ENCODE measurements around the gene ZDHHC16. TPM values are rescaled to one million over a fixed set of nuclear protein-coding genes. Genes with fewer than 3 reads are reported as not detected.
"Not testable (repeated sequence)": the region's sequence is repeated elsewhere in the genome, so short reads cannot be mapped to it uniquely, and the experiment has no call there.

ZDHHC16 gene
- total RNA-seq, 1 donor from 2014 or later = 15.2 TPM

DNA sequence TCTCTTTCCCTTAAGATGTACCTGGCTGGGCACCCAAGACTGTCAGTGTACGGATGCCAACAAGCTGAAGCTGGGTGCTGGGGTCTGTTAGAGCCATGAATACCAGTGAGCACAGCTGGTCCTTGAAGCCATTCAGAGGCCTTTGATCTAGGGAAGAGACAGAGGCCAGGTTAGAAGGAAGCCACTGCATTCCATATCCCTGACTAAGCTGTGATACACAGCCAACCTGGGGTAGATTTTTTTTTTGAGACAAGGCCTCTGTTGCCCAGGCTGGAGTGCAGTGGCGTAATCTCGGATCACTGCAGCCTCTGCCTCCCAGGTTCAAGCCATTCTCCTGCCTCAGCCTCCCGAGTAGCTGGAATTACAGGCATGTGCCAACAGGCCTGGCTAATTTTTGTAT is 20.8 kb downstream of the ZDHHC16 start:
- H3K4me2 ChIP-seq = no peak overlapping the region
- H3K27me3 ChIP-seq = no peaks in the 10 kb centered on the region
- H3K27ac Mint-ChIP-seq = no peak overlapping the region
- DNase-seq (ENCODE audit: low spot score) = no peak
- H3K4me1 Mint-ChIP-seq = no peaks in the 10 kb centered on the region
- peaks cover 5% of the 10 kb centered on the region for H3K27me3 Mint-ChIP-seq (ENCODE audit: insufficient read depth, low read depth)
- H4K20me1 ChIP-seq (ENCODE audit: low read depth) = no peaks in the 10 kb centered on the region
- H3K9ac ChIP-seq = no peak overlapping the region
- H3K36me3 Mint-ChIP-seq = peaks cover 20% of the 10 kb centered on the region
- H2AFZ ChIP-seq (replicated peaks) = no peak overlapping the region
- H3K36me3 ChIP-seq = peaks cover 9% of the 10 kb centered on the region
- TF ChIP-seq, protein P1, sequence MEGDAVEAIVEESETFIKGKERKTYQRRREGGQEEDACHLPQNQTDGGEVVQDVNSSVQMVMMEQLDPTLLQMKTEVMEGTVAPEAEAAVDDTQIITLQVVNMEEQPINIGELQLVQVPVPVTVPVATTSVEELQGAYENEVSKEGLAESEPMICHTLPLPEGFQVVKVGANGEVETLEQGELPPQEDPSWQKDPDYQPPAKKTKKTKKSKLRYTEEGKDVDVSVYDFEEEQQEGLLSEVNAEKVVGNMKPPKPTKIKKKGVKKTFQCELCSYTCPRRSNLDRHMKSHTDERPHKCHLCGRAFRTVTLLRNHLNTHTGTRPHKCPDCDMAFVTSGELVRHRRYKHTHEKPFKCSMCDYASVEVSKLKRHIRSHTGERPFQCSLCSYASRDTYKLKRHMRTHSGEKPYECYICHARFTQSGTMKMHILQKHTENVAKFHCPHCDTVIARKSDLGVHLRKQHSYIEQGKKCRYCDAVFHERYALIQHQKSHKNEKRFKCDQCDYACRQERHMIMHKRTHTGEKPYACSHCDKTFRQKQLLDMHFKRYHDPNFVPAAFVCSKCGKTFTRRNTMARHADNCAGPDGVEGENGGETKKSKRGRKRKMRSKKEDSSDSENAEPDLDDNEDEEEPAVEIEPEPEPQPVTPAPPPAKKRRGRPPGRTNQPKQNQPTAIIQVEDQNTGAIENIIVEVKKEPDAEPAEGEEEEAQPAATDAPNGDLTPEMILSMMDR (IDR thresholded peaks at IDR 0.05) = no peak
- no peak for TF ChIP-seq EZH2 (IDR thresholded peaks at IDR 0.05)
- H3K27ac ChIP-seq = no peak overlapping the region
- H3K4me3 Mint-ChIP-seq = no peak overlapping the region
- H3K4me1 ChIP-seq = no peaks in the 10 kb centered on the region
- H3K4me3 ChIP-seq = no peak overlapping the region
- H3K9me3 ChIP-seq (ENCODE audit: low read depth) = no peaks in the 10 kb centered on the region
- no peaks in the 10 kb centered on the region for H3K79me2 ChIP-seq (ENCODE audit: low read depth)
- peaks cover 29% of the 10 kb centered on the region for H3F3A ChIP-seq (ENCODE audit: low read depth)
- no peaks in the 10 kb centered on the region for H3K9me3 Mint-ChIP-seq

DNA sequence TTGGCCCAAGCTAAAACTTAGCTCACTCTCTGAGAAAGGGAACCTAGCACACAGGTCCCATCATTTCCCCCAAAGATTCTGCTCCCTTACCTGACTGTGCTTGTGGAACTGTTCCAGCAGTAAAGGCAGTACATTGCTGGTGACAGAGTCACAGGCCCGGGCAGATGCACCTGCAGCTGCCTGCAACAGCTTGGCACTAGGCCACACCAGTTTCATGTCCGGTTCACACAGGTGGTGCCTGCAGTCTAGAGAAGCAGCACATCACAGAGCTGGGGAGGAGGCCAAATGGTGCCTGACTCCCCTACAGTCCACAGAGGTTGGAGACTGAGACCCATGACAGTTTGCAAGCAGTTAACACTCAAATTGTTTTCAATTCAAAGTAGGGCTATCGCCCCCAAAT is 22.2 kb downstream of the ZDHHC16 start:
- Histone ChIP-seq H3K9me3 (ENCODE audit: low read depth) (no peaks in the 10 kb centered on the region), H3K36me3 (peaks cover 2% of the 10 kb centered on the region), H3K4me2 (no peak overlapping the region), H3K4me3 (no peak overlapping the region), H4K20me1 (ENCODE audit: low read depth) (no peaks in the 10 kb centered on the region), H3K27ac (no peak overlapping the region), H3F3A (ENCODE audit: low read depth) (peaks cover 22% of the 10 kb centered on the region), H3K9ac (no peak overlapping the region), H3K79me2 (ENCODE audit: low read depth) (no peaks in the 10 kb centered on the region), H3K27me3 (no peaks in the 10 kb centered on the region), H2AFZ (replicated peaks) (no peak overlapping the region), H3K4me1 (no peaks in the 10 kb centered on the region)
- Mint-ChIP-seq H3K27me3 (ENCODE audit: insufficient read depth, low read depth) (peaks cover 5% of the 10 kb centered on the region), H3K4me1 (no peaks in the 10 kb centered on the region), H3K36me3 (peaks cover 17% of the 10 kb centered on the region), H3K9me3 (no peaks in the 10 kb centered on the region), H3K27ac (no peak overlapping the region), H3K4me3 (no peak overlapping the region)
- DNase-seq (ENCODE audit: low spot score) = no peak
- no peak for TF ChIP-seq EZH2phosphoT487 (IDR thresholded peaks at IDR 0.05)
- TF ChIP-seq EZH2 (IDR thresholded peaks at IDR 0.05) = no peak
- TF ChIP-seq, protein P1 (IDR thresholded peaks at IDR 0.05) = no peak

DNA sequence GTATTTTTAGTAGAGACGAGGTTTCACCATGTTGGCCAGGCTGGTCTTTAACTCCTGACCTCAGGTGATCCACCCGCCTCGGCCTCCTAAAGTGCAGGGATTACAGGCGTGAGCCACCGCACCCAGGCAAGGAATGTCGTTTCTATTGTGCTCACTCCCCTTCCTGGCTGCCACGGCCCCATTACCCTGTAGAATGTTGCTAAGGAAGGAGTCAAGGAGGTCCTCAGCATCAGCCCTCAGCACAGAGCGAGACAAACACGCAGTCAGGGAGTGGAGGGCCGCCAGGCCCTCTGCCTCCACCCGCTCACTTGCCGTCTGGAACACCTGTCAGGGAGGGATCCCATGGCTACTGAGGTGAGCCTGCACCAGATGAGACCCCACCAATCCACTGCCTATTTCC is 22.8 kb downstream of the ZDHHC16 start:
- not testable (repeated sequence) for H4K20me1 ChIP-seq (ENCODE audit: low read depth); H3K4me1 ChIP-seq; H3K4me2 ChIP-seq; H3K79me2 ChIP-seq (ENCODE audit: low read depth); H3K4me3 ChIP-seq; H3K4me1 Mint-ChIP-seq; H3K9me3 ChIP-seq (ENCODE audit: low read depth); H3K27me3 ChIP-seq; H3K9ac ChIP-seq; H3K4me3 Mint-ChIP-seq; H2AFZ ChIP-seq (replicated peaks); H3K27me3 Mint-ChIP-seq (ENCODE audit: insufficient read depth, low read depth); H3K27ac ChIP-seq; H3K36me3 ChIP-seq; H3K27ac Mint-ChIP-seq; DNase-seq (ENCODE audit: low spot score); H3K9me3 Mint-ChIP-seq
- peaks cover 22% of the 10 kb centered on the region for H3K36me3 Mint-ChIP-seq
- peaks cover 15% of the 10 kb centered on the region for H3F3A ChIP-seq (ENCODE audit: low read depth)

DNA sequence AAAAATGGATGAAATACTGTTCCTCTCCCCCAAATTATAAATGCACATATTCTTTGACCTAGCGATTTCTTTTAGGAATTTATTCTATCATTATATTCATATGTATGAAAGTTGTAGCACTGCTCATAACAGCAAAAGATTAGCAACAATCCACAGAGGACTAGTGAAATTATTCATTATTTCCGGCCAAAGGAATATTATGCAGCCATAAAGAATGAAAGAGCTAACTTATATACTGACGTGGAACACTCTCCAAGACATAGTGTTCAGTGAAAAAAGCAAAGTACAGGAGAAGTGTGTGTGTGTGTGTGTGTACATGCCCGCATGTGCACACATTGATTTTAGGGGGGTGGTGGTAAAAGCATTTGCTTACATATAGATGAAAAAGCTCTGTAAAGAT is 28.9 kb downstream of the ZDHHC16 start:
- Histone ChIP-seq H3F3A (ENCODE audit: low read depth) (no peaks in the 10 kb centered on the region), H2AFZ (replicated peaks) (no peak overlapping the region), H3K9ac (no peak overlapping the region), H3K4me3 (no peak overlapping the region), H4K20me1 (ENCODE audit: low read depth) (no peaks in the 10 kb centered on the region), H3K79me2 (ENCODE audit: low read depth) (no peaks in the 10 kb centered on the region), H3K36me3 (peaks cover 18% of the 10 kb centered on the region), H3K4me2 (no peak overlapping the region), H3K4me1 (peaks cover 5% of the 10 kb centered on the region), H3K27me3 (no peaks in the 10 kb centered on the region), H3K27ac (no peak overlapping the region), H3K9me3 (ENCODE audit: low read depth) (no peaks in the 10 kb centered on the region)
- no peak for DNase-seq (ENCODE audit: low spot score)
- no peaks in the 10 kb centered on the region for H3K9me3 Mint-ChIP-seq
- peaks cover 2% of the 10 kb centered on the region for H3K27me3 Mint-ChIP-seq (ENCODE audit: insufficient read depth, low read depth)
- peaks cover 44% of the 10 kb centered on the region for H3K36me3 Mint-ChIP-seq
- no peaks in the 10 kb centered on the region for H3K4me1 Mint-ChIP-seq
- TF ChIP-seq, protein P1 (IDR thresholded peaks at IDR 0.05) = no peak
- TF ChIP-seq EZH2phosphoT487 (IDR thresholded peaks at IDR 0.05) (no peak), EZH2 (IDR thresholded peaks at IDR 0.05) (no peak)
- H3K4me3 Mint-ChIP-seq = no peak overlapping the region
- no peak overlapping the region for H3K27ac Mint-ChIP-seq
